HepG2 (cell line): ENCODE results near the gene IFT22.

ENCODE experiments used
- CTCF ChIP-seq: sonication (generic); formaldehyde crosslinking; IDR thresholded peaks from 2 replicates; pipeline ENCODE4 v1.5.0; 2020; ENCODE audit warnings: mild to moderate bottlenecking, missing genetic modification reagents, moderate library complexity
- FOXO4 ChIP-seq: sonication (generic); formaldehyde crosslinking; conservative IDR thresholded peaks from 2 replicates; pipeline ENCODE4 v1.8.1; 2023; ENCODE audit warnings: missing genetic modification reagents
- MAFK ChIP-seq, 2 experiments: IDR thresholded peaks in 1 of 2; conservative IDR thresholded peaks in 1 of 2; 2 replicates each; pipeline ENCODE4 v1.6.1; 2011; ENCODE audit warnings: improper control_type of control experiment in 2 of 2, low read length in 2 of 2
- POLR2A ChIP-seq, 2 experiments: IDR thresholded peaks; 2 replicates each; pipeline ENCODE4 v1.6.1; 2011; ENCODE audit warnings: low read depth in 2 of 2, low read length in 2 of 2, mild to moderate bottlenecking in 1 of 2, moderate library complexity in 1 of 2; ENCODE audit not compliant: insufficient read depth in 1 of 2
- POLR2AphosphoS2 ChIP-seq: IDR thresholded peaks from 2 replicates; pipeline ENCODE4 v1.6.1; 2011; ENCODE audit warnings: low read depth, low read length, improper control_type of control experiment
- SMARCC2 ChIP-seq: fragments of 450-650 bp; IDR thresholded peaks from 2 replicates; pipeline ENCODE4 v1.6.1; 2017; ENCODE audit warnings: antibody characterized with exemption, mild to moderate bottlenecking
- ZBTB4 ChIP-seq: sonication (generic); formaldehyde crosslinking; IDR thresholded peaks from 2 replicates; pipeline ENCODE4 v1.4.0; 2020; ENCODE audit warnings: missing genetic modification reagents, mild to moderate bottlenecking, borderline replicate concordance
- ZBTB40 ChIP-seq, 2 experiments: fragments of 450-650 bp in 1 of 2; sonication (generic) in 1 of 2; formaldehyde crosslinking in 1 of 2; IDR thresholded peaks; 2 replicates each; pipeline versions ENCODE4 v1.6.1 to v1.8.0; 2016 to 2022; ENCODE audit warnings: antibody characterized with exemption in 1 of 2, mild to moderate bottlenecking in 1 of 2, missing genetic modification reagents in 1 of 2
- ZBTB44 ChIP-seq: sonication (generic); formaldehyde crosslinking; IDR thresholded peaks from 2 replicates; pipeline ENCODE4 v1.4.0; 2020; ENCODE audit warnings: missing genetic modification reagents
- ZNF274 ChIP-seq: sonication (generic); formaldehyde crosslinking; IDR thresholded peaks from 2 replicates; pipeline ENCODE4 v1.5.1; 2020; ENCODE audit warnings: mild to moderate bottlenecking, missing genetic modification reagents
- ZNF282 ChIP-seq: fragments of 450-650 bp; IDR thresholded peaks from 2 replicates; pipeline ENCODE4 v1.6.1; 2018; ENCODE audit not compliant: partially characterized antibody
- ZNF292 ChIP-seq: sonication (generic); formaldehyde crosslinking; IDR thresholded peaks from 2 replicates; pipeline ENCODE4 v1.8.1; 2022; ENCODE audit warnings: mild to moderate bottlenecking, low read depth, missing genetic modification reagents, borderline replicate concordance
- ZNF33B ChIP-seq: sonication (generic); formaldehyde crosslinking; IDR thresholded peaks from 2 replicates; pipeline ENCODE4 v1.5.1; 2020; ENCODE audit warnings: mild to moderate bottlenecking, missing genetic modification reagents

GRCh38 chr7:101285171-101285570, 36.4 kb downstream of the IFT22 start:
- no peak for TF ChIP-seq POLR2A (IDR thresholded peaks at IDR 0.05; ENCODE audit: insufficient read depth in 1 of 2, low read depth in 2 of 2, low read length in 2 of 2)
- no peak for TF ChIP-seq ZBTB4
- TF ChIP-seq MAFK (conservative IDR thresholded peaks at IDR 0.05 in 1 of 2, IDR thresholded peaks at IDR 0.05 in 1 of 2; ENCODE audit: low read length in 2 of 2): no peak
- no peak for TF ChIP-seq ZNF274 (CRISPR knock-in tag)
- no peak for TF ChIP-seq SMARCC2
- no peak for TF ChIP-seq POLR2AphosphoS2
- no peak for TF ChIP-seq ZNF282
- no peak for TF ChIP-seq FOXO4
- no peak for TF ChIP-seq CTCF (CRISPR knock-in tag)
- TF ChIP-seq ZBTB40 (IDR thresholded peaks at IDR 0.05): no peak
- TF ChIP-seq ZBTB40 (CRISPR knock-in tag; IDR thresholded peaks at IDR 0.05): no peak
- TF ChIP-seq ZNF33B (CRISPR knock-in tag): no peak
- TF ChIP-seq ZNF292 (CRISPR knock-in tag): no peak
- TF ChIP-seq ZBTB44 (CRISPR knock-in tag): no peak
